ENCODE results near the gene BCL2. TPM values are rescaled to one million over a fixed set of nuclear protein-coding genes. Genes with fewer than 3 reads are reported as not detected.

The BCL2 gene
- total RNA-seq, 1 experiment from 2014 or later: 2.6 TPM

DNA sequence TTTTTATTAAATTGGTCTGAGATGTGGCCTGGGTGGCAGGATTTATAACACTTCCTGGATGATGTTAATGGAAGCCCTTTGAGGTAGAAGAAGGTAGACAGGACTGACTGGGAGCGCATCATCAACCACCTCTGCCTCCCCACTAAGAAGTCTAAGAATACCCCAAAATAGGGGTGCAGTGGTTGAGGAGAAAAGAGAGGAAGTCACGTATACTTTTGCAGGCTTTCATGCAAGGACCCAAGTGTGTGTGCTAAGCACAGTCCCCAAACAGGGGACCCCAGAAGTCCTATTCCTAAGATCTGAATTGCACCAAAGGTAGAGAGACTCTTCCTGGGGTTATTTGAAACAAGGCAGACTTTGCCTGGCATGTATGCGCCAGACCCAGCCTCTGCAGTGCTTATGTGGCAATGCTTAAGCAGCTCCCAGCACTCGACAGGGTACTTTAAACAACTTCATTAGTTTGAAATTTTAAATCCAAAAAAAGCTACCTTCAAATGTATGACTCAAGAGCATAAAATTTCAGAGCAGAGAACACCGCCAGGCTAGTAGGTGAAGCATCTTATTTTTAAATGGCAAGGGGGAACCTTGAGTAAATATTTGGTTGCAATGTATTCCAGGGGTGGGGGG lies 35.3 kb downstream of the BCL2 start (continued):
- TF ChIP-seq CDX4 (CRISPR knock-in tag; IDR thresholded peaks at IDR 0.05; ENCODE audit: borderline replicate concordance) (no peak), NR1H2 (CRISPR knock-in tag; IDR thresholded peaks at IDR 0.05) (no peak), ZNF425 (CRISPR knock-in tag; conservative IDR thresholded peaks at IDR 0.05) (no peak), OVOL2 (CRISPR knock-in tag; IDR thresholded peaks at IDR 0.05; ENCODE audit: borderline replicate concordance) (no peak), ZNF263 (CRISPR knock-in tag; IDR thresholded peaks at IDR 0.05; ENCODE audit: low read depth) (no peak), ESRRA (CRISPR knock-in tag; IDR thresholded peaks at IDR 0.05; ENCODE audit: borderline replicate concordance) (no peak)
- TF ChIP-seq, protein P1, sequence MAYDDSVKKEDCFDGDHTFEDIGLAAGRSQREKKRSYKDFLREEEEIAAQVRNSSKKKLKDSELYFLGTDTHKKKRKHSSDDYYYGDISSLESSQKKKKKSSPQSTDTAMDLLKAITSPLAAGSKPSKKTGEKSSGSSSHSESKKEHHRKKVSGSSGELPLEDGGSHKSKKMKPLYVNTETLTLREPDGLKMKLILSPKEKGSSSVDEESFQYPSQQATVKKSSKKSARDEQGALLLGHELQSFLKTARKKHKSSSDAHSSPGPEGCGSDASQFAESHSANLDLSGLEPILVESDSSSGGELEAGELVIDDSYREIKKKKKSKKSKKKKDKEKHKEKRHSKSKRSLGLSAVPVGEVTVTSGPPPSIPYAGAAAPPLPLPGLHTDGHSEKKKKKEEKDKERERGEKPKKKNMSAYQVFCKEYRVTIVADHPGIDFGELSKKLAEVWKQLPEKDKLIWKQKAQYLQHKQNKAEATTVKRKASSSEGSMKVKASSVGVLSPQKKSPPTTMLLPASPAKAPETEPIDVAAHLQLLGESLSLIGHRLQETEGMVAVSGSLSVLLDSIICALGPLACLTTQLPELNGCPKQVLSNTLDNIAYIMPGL (CRISPR knock-in tag; IDR thresholded peaks at IDR 0.05): no peak
- TF ChIP-seq, protein P2, sequence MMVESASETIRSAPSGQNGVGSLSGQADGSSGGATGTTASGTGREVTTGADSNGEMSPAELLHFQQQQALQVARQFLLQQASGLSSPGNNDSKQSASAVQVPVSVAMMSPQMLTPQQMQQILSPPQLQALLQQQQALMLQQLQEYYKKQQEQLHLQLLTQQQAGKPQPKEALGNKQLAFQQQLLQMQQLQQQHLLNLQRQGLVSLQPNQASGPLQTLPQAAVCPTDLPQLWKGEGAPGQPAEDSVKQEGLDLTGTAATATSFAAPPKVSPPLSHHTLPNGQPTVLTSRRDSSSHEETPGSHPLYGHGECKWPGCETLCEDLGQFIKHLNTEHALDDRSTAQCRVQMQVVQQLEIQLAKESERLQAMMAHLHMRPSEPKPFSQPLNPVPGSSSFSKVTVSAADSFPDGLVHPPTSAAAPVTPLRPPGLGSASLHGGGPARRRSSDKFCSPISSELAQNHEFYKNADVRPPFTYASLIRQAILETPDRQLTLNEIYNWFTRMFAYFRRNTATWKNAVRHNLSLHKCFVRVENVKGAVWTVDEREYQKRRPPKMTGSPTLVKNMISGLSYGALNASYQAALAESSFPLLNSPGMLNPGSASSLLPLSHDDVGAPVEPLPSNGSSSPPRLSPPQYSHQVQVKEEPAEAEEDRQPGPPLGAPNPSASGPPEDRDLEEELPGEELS (CRISPR knock-in tag; IDR thresholded peaks at IDR 0.05): no peak

- Mint-ChIP-seq H3K27ac (no peak overlapping the region), H3K36me3 (no peaks in the 10 kb centered on the region), H3K27me3 (ENCODE audit: low read depth) (no peaks in the 10 kb centered on the region), H3K4me1 (no peaks in the 10 kb centered on the region), H3K4me3 (no peak overlapping the region), H3K9me3 (no peaks in the 10 kb centered on the region)
- POLR2A ChIA-PET: no interaction called here
- CTCF ChIA-PET: interaction anchor here (1.5 kb wide), 1 partner anchor 35 kb away, joined by 3 read pairs; no protein-coding TSS in a partner anchor
- ATAC-seq (no peak), DNase-seq (ENCODE audit: low spot score) (no peak)
- TF ChIP-seq AR (CRISPR knock-in tag; IDR thresholded peaks at IDR 0.05): no peak
- no peak for TF ChIP-seq NR2C2 (CRISPR knock-in tag; IDR thresholded peaks at IDR 0.05)
- no peak for TF ChIP-seq ETV6 (CRISPR knock-in tag; IDR thresholded peaks at IDR 0.05)
- no peak for TF ChIP-seq ZNF425 (CRISPR knock-in tag; conservative IDR thresholded peaks at IDR 0.05)
- TF ChIP-seq NR3C1 (CRISPR knock-in tag; conservative IDR thresholded peaks at IDR 0.05; ENCODE audit: low read depth): no peak
- no peak for TF ChIP-seq FOXP1 (CRISPR knock-in tag; IDR thresholded peaks at IDR 0.05; ENCODE audit: borderline replicate concordance)
- TF ChIP-seq, protein P3, sequence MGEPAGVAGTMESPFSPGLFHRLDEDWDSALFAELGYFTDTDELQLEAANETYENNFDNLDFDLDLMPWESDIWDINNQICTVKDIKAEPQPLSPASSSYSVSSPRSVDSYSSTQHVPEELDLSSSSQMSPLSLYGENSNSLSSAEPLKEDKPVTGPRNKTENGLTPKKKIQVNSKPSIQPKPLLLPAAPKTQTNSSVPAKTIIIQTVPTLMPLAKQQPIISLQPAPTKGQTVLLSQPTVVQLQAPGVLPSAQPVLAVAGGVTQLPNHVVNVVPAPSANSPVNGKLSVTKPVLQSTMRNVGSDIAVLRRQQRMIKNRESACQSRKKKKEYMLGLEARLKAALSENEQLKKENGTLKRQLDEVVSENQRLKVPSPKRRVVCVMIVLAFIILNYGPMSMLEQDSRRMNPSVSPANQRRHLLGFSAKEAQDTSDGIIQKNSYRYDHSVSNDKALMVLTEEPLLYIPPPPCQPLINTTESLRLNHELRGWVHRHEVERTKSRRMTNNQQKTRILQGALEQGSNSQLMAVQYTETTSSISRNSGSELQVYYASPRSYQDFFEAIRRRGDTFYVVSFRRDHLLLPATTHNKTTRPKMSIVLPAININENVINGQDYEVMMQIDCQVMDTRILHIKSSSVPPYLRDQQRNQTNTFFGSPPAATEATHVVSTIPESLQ (CRISPR knock-in tag; IDR thresholded peaks at IDR 0.05): no peak
- TF ChIP-seq KAT7 (CRISPR knock-in tag; IDR thresholded peaks at IDR 0.05; ENCODE audit: borderline replicate concordance): no peak
- TF ChIP-seq, protein P4, sequence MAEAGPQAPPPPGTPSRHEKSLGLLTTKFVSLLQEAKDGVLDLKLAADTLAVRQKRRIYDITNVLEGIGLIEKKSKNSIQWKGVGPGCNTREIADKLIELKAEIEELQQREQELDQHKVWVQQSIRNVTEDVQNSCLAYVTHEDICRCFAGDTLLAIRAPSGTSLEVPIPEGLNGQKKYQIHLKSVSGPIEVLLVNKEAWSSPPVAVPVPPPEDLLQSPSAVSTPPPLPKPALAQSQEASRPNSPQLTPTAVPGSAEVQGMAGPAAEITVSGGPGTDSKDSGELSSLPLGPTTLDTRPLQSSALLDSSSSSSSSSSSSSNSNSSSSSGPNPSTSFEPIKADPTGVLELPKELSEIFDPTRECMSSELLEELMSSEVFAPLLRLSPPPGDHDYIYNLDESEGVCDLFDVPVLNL (CRISPR knock-in tag; IDR thresholded peaks at IDR 0.05; ENCODE audit: borderline replicate concordance, low read depth): no peak
- no peak for TF ChIP-seq USF1 (CRISPR knock-in tag; IDR thresholded peaks at IDR 0.05)
These were observed 36.1 kb downstream of the BCL2 start for GRCh38 chr18:63283305-63284094.
